Muscle of back (tissue), 13 donors: ENCODE results near the gene DRC3. TPM values are rescaled to one million over a fixed set of nuclear protein-coding genes. Genes with fewer than 3 reads are reported as not detected.
"Not testable (repeated sequence)": the region's sequence is repeated elsewhere in the genome, so short reads cannot be mapped to it uniquely, and the experiment has no call there.

Source experiments
- DNase-seq, 3 donors: peaks; one replicate each; pipeline versions ENCODE4 v3.0.0 to v3.0.0-alpha.2; 2013
- long read RNA-seq, 9 donors: transcript quantifications; one replicate each; lab custom pipeline, GENCODE V29; 2026
- polyA plus RNA-seq, 10 donors: library from polyadenylated mRNA; unstranded; fragments of 120-200 nt; gene quantifications; one replicate each; pipeline ENCODE4 v1.2.1, GENCODE V29; 2013; ENCODE audit not compliant: insufficient read length in 10 of 10

The DRC3 gene
- 1 to 10 TPM; 3.0 to 7.4 (median 4.6) TPM for polyA plus RNA-seq
- long read RNA-seq, donor 1, result 0 reads
- long read RNA-seq, donor 2, result 0 reads
- long read RNA-seq, donor 3, result 0 reads
- long read RNA-seq, donor 4, result 0 reads
- long read RNA-seq, donor 5, partial matches to known transcripts, result 0 of 9 reads
- long read RNA-seq, donor 5, other reads (novel, unspliced or antisense), result 9 of 9 reads
- long read RNA-seq, donor 6, result 0 reads
- long read RNA-seq, donor 7, result 0 reads
- long read RNA-seq, donor 8, result 0 reads
- long read RNA-seq, donor 9, result 0 reads

- peak; percentile 100 for DNase-seq
These were observed at the start of gene DRC3, which contains the start of gene TOM1L2 for GRCh38 chr17:17972126-17972951. Gene DRC3 (plus strand): TSS chr17:17972862. CDS start chr17:17977599, 4,737 bp downstream. Gene TOM1L2 (minus strand): TSS chr17:17972400. CDS start chr17:17972313, 87 bp downstream.

GRCh38 chr17:17924131-17924856 is 48.4 kb upstream of the DRC3 start:
- DNase-seq, result no peak

GRCh38 chr17:17924857-17925250 is 47.8 kb upstream of the DRC3 start:
- DNase-seq, result no peak

GRCh38 chr17:17926036-17926435 is 46.6 kb upstream of the DRC3 start:
- DNase-seq, result no peak

- DNase-seq, result no peak
These were observed 45.7 kb upstream of the DRC3 start for GRCh38 chr17:17926840-17927449.

GRCh38 chr17:17928398-17929287 is 44.0 kb upstream of the DRC3 start:
- DNase-seq, result no peak

- no peak for DNase-seq
These were observed 42.8 kb upstream of the DRC3 start for GRCh38 chr17:17929655-17930380.

- DNase-seq, result no peak
These were observed 42.0 kb upstream of the DRC3 start for GRCh38 chr17:17930674-17931073.

- no peak for DNase-seq
These were observed 41.5 kb upstream of the DRC3 start for GRCh38 chr17:17931159-17931558.

- DNase-seq, result no peak
These were observed 38.9 kb upstream of the DRC3 start for GRCh38 chr17:17933775-17934174.

- DNase-seq, result no peak
These were observed 38.4 kb upstream of the DRC3 start for GRCh38 chr17:17934214-17934613.

GRCh38 chr17:17934806-17935205 is 37.9 kb upstream of the DRC3 start:
- no peak for DNase-seq

- peak in 1 of 3 donors; percentile 83 for DNase-seq
These were observed 37.1 kb upstream of the DRC3 start for GRCh38 chr17:17935321-17936271.

GRCh38 chr17:17937201-17937853 is 35.3 kb upstream of the DRC3 start:
- DNase-seq, result no peak

- DNase-seq, result no peak
These were observed 34.7 kb upstream of the DRC3 start for GRCh38 chr17:17937958-17938357.

- DNase-seq, result no peak
These were observed 34.1 kb upstream of the DRC3 start for GRCh38 chr17:17938388-17939107.

GRCh38 chr17:17939941-17940340 is 32.7 kb upstream of the DRC3 start:
- DNase-seq, result not testable (repeated sequence)
